DOHH2 (cell line): Measurements from ENCODE around the gene STK32C.

Experiments
- CTCF ChIP-seq: fragments of 200-600 bp; sonication (generic); IDR thresholded peaks from one replicate; pipeline ENCODE4 v1.5.1; 2014; ENCODE audit warnings: antibody characterized with exemption, mild to moderate bottlenecking, low read depth, low read length; ENCODE audit not compliant: poor library complexity, severe bottlenecking
- EZH2phosphoT487 ChIP-seq: fragments of 200-600 bp; sonication (generic); IDR thresholded peaks from 2 replicates; pipeline ENCODE4 v1.6.1; 2017; ENCODE audit warnings: borderline replicate concordance, mild to moderate bottlenecking, antibody characterized with exemption, low read length, moderate library complexity, mixed read lengths

DNA sequence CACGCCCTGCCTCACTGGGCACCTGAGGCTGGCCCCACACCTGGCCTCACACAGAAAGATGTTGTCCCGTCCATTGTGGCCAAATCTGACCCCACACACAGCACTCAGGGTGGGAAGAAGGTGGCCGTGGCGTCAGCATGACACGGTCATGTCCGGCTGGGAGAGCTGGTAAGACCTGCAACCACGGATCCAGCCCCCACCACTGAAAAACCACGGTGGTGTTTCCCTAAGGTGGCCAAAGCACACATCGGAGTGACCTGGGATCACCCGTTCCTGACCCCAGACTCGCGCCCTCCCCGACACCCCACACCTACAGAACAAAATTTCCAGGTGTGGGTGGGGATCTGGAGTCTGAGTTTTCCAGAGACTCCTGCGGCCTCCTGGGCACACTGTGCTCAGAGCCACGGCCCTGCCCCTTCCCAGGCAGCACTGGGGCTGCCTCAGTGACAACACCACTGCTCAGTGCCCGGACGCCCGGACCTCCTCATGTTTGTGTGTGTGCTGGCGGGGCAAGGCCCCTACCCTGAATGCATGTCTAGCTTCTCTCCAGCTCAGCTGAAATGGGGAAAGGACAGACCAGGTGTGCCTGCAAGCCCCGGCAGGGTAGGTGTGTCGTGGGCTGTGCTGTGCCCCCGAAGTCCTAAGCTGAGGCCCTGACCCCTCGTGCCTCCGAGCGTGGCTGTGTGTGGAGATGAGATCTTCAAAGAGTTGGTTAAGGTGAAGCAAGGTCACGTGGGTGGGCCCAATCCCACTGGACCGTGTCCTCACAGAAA lies 36.1 kb downstream of the STK32C start:
- TF ChIP-seq CTCF (no peak), EZH2phosphoT487 (no peak)
